AG10803 (cell line): ENCODE measurements around the gene GULP1.

Experiments used
- DNase-seq: peaks from one replicate; pipeline ENCODE4 v3.0.0; 2010; ENCODE audit warnings: low read depth
- H3K4me3 ChIP-seq: 2 replicates; pipeline ENCODE4 v1.5.1; 2011; ENCODE audit warnings: mild to moderate bottlenecking, low read length, control low read depth
- CTCF ChIP-seq: conservative IDR thresholded peaks from 2 replicates; pipeline ENCODE4 v1.5.1; 2011; ENCODE audit warnings: mild to moderate bottlenecking, low read length, control low read depth, inconsistent platforms

The GULP1 gene

GRCh38 chr2:188629753-188630527, 338.3 kb downstream of the GULP1 start:
- DNase-seq: peak; percentile 49
- H3K4me3 ChIP-seq: no peak overlapping the region
- TF ChIP-seq CTCF: no peak

- no peak overlapping the region for H3K4me3 ChIP-seq
- DNase-seq: no peak
- TF ChIP-seq CTCF: no peak
Measured at GRCh38 chr2:188631037-188631809, 339.5 kb downstream of the GULP1 start.

- no peak for DNase-seq
- TF ChIP-seq CTCF: no peak
- H3K4me3 ChIP-seq: no peak overlapping the region
Measured at GRCh38 chr2:188634656-188635055, 343.0 kb downstream of the GULP1 start.
